ENCODE results near the gene GSTM4. TPM values are rescaled to one million over a fixed set of nuclear protein-coding genes. Genes with fewer than 3 reads are reported as not detected.

The GSTM4 gene
- total and polyA plus RNA-seq, 2 donors (not counting 1 experiment from before 2014, with no cell fraction given), result 28.6 to 56.5 TPM

- Histone ChIP-seq H3K4me1 (ENCODE audit: control insufficient read depth in 2 of 2, insufficient read depth in 2 of 2, low read length in 2 of 2) (peaks cover 4 to 17% of the 10 kb centered on the region in 2 donors), H3K79me2 (ENCODE audit: control insufficient read depth, insufficient read depth, low read length) (no peaks in the 10 kb centered on the region), H2AFZ (ENCODE audit: insufficient read depth, low read depth, low read length, poor library complexity, severe bottlenecking) (no peak overlapping the region), H3K4me2 (replicated peaks; ENCODE audit: low read depth, low read length, poor library complexity, severe bottlenecking) (no peak overlapping the region), H3K27ac (ENCODE audit: low read length in 2 of 2) (no peak overlapping the region), H3K27me3 (replicated peaks in 1 of 4; ENCODE audit: control extremely low read depth in 1 of 4, control insufficient read depth in 3 of 4, insufficient read depth in 4 of 4, low read length in 3 of 4) (peaks cover 0 to 2% (median 0%) of the 10 kb centered on the region in 4 experiments), H4K20me1 (ENCODE audit: control insufficient read depth, insufficient read depth, low read length, poor library complexity, severe bottlenecking) (no peaks in the 10 kb centered on the region), H3K9me3 (ENCODE audit: control extremely low read depth in 1 of 3, control insufficient read depth in 2 of 3, insufficient read depth in 1 of 3, low read length in 2 of 3) (no peaks in the 10 kb centered on the region), H3K9ac (ENCODE audit: low read length) (no peak overlapping the region), H3K4me3 (ENCODE audit: control extremely low read depth in 1 of 5, extremely low read depth in 1 of 5, insufficient read depth in 1 of 5, low read depth in 2 of 5, low read length in 4 of 5) (no peak overlapping the region), H3K36me3 (replicated peaks in 1 of 2; ENCODE audit: control extremely low read depth in 1 of 2, control insufficient read depth in 1 of 2, extremely low read depth in 1 of 2, insufficient read depth in 2 of 2, low read length in 1 of 2) (no peaks in the 10 kb centered on the region)
- no peak for TF ChIP-seq EZH2 (IDR thresholded peaks at IDR 0.05; ENCODE audit: borderline replicate concordance, insufficient read depth, low read depth, low read length, poor library complexity, severe bottlenecking)
- no peak for TF ChIP-seq CTCF (IDR thresholded peaks at IDR 0.05)
- ChIA-PET POLR2A (interaction anchor here (0.5 to 1.5 kb wide), 3 partner anchors 91 to 343 kb away, joined by 5 to 8 read pairs (median 6); partner anchors contain the start of gene GNAI3), CTCF (interaction anchor here (0.6 to 16.5 kb wide), 55 partner anchors 11 to 695 kb away, joined by 3 to 276 read pairs (median 4); partner anchors contain the start of genes AHCYL1, AMPD2, ATXN7L2 and GNAI3)
- Mint-ChIP-seq H3K4me1 (peaks cover 15% of the 10 kb centered on the region), H3K27me3 (peaks cover 4% of the 10 kb centered on the region), H3K27ac (no peak overlapping the region), H3K9me3 (ENCODE audit: insufficient read depth) (no peaks in the 10 kb centered on the region), H3K4me3 (no peak overlapping the region)
- DNase-seq, result peak; percentile 20
- no peak for ATAC-seq (ENCODE audit: low read depth)
- intact Hi-C loops (cut with micrococcal nuclease), result loop anchor here (1.0 kb wide), 2 partner anchors 94 to 371 kb away; no protein-coding TSS in a partner anchor
- 58% methylated on average over 4 of the region's 6 CpGs for WGBS (ENCODE audit: insufficient coverage)
Measured at GRCh38 chr1:109639841-109640184, 16.1 kb upstream of the GSTM4 start.

GRCh38 chr1:109640285-109640865 is 15.5 kb upstream of the GSTM4 start:
- H4K20me1 ChIP-seq (ENCODE audit: control insufficient read depth, insufficient read depth, low read length, poor library complexity, severe bottlenecking), result no peaks in the 10 kb centered on the region
- Mint-ChIP-seq H3K27ac (no peak overlapping the region), H3K27me3 (peaks cover 4% of the 10 kb centered on the region), H3K4me1 (peaks cover 13% of the 10 kb centered on the region), H3K4me3 (no peak overlapping the region), H3K9me3 (ENCODE audit: insufficient read depth) (no peaks in the 10 kb centered on the region)
- ATAC-seq (ENCODE audit: low read depth), result peak; percentile 84
- POLR2A ChIA-PET, result interaction anchor here (0.6 to 1.5 kb wide), 3 partner anchors 92 to 371 kb away, joined by 3 to 8 read pairs (median 6); partner anchors contain the start of gene GNAI3
- intact Hi-C loops (cut with micrococcal nuclease), result loop anchor here (1.0 kb wide), 2 partner anchors 94 to 371 kb away; no protein-coding TSS in a partner anchor
- H3K27me3 ChIP-seq (replicated peaks in 1 of 4; ENCODE audit: control extremely low read depth in 1 of 4, control insufficient read depth in 3 of 4, insufficient read depth in 4 of 4, low read length in 3 of 4), result peaks cover 0 to 2% (median 0%) of the 10 kb centered on the region in 4 experiments
- 21% methylated on average over 5 of the region's 5 CpGs for WGBS (ENCODE audit: insufficient coverage)
- H3K9me3 ChIP-seq (ENCODE audit: control extremely low read depth in 1 of 3, control insufficient read depth in 2 of 3, insufficient read depth in 1 of 3, low read length in 2 of 3), result no peaks in the 10 kb centered on the region
- H3K4me3 ChIP-seq (ENCODE audit: control extremely low read depth in 1 of 5, extremely low read depth in 1 of 5, insufficient read depth in 1 of 5, low read depth in 2 of 5, low read length in 4 of 5), result no peak overlapping the region
- no peaks in the 10 kb centered on the region for H3K36me3 ChIP-seq (replicated peaks in 1 of 2; ENCODE audit: control extremely low read depth in 1 of 2, control insufficient read depth in 1 of 2, extremely low read depth in 1 of 2, insufficient read depth in 2 of 2, low read length in 1 of 2)
- CTCF ChIA-PET, result interaction anchor here (0.6 to 16.5 kb wide), 57 partner anchors 10 to 465 kb away, joined by 3 to 276 read pairs (median 4); partner anchors contain the start of genes AHCYL1, AMPD2, ATXN7L2 and GNAI3
- H3K9ac ChIP-seq (ENCODE audit: low read length), result no peak overlapping the region
- H3K4me1 ChIP-seq (ENCODE audit: control insufficient read depth in 2 of 2, insufficient read depth in 2 of 2, low read length in 2 of 2), result peaks cover 4 to 14% of the 10 kb centered on the region in 2 donors
- H3K4me2 ChIP-seq (replicated peaks; ENCODE audit: low read depth, low read length, poor library complexity, severe bottlenecking), result no peak overlapping the region
- peak overlapping the region; percentile 1 for H2AFZ ChIP-seq (ENCODE audit: insufficient read depth, low read depth, low read length, poor library complexity, severe bottlenecking)
- no peak overlapping the region for H3K27ac ChIP-seq (ENCODE audit: low read length in 2 of 2)
- no peaks in the 10 kb centered on the region for H3K79me2 ChIP-seq (ENCODE audit: control insufficient read depth, insufficient read depth, low read length)
- peak; percentile 87 for DNase-seq
- TF ChIP-seq CTCF (IDR thresholded peaks at IDR 0.05) (peak; percentile 96), EZH2 (IDR thresholded peaks at IDR 0.05; ENCODE audit: borderline replicate concordance, insufficient read depth, low read depth, low read length, poor library complexity, severe bottlenecking) (no peak)

Data from B cell (primary cell).